Airway epithelial cell (primary cell): Measurements from ENCODE around the gene GATA5. TPM values are rescaled to one million over a fixed set of nuclear protein-coding genes. Genes with fewer than 3 reads are reported as not detected.

Experiments
- total RNA-seq: library from RNA; depleted of rRNA; stranded (reverse); fragments of >200 nt; gene quantifications from 2 replicates; pipeline ENCODE4 v1.2.3, GENCODE V29; 2015

GATA5 gene, protein sequence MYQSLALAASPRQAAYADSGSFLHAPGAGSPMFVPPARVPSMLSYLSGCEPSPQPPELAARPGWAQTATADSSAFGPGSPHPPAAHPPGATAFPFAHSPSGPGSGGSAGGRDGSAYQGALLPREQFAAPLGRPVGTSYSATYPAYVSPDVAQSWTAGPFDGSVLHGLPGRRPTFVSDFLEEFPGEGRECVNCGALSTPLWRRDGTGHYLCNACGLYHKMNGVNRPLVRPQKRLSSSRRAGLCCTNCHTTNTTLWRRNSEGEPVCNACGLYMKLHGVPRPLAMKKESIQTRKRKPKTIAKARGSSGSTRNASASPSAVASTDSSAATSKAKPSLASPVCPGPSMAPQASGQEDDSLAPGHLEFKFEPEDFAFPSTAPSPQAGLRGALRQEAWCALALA
- not detected in 2 replicates for total RNA-seq

DNA sequence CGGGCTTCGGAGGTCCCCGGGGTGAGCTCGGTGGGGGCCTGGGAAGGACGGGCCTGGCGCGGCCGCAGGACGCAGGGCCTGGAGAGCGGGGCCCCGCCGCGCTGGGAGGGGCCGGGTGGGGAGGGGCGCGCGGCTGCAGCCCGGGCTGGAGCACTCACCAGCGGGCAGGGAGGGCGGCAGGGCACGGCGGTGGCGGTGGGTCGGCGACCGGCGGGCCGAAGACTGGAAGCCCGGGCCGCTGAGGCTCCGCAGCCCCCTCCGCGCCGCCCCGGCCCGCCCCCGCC is at the start of gene GATA5:
TSS of gene GATA5 (minus strand) at position 224 of the 284 bp plus-strand sequence. CDS start 474 bp downstream, outside the sequence.

DNA sequence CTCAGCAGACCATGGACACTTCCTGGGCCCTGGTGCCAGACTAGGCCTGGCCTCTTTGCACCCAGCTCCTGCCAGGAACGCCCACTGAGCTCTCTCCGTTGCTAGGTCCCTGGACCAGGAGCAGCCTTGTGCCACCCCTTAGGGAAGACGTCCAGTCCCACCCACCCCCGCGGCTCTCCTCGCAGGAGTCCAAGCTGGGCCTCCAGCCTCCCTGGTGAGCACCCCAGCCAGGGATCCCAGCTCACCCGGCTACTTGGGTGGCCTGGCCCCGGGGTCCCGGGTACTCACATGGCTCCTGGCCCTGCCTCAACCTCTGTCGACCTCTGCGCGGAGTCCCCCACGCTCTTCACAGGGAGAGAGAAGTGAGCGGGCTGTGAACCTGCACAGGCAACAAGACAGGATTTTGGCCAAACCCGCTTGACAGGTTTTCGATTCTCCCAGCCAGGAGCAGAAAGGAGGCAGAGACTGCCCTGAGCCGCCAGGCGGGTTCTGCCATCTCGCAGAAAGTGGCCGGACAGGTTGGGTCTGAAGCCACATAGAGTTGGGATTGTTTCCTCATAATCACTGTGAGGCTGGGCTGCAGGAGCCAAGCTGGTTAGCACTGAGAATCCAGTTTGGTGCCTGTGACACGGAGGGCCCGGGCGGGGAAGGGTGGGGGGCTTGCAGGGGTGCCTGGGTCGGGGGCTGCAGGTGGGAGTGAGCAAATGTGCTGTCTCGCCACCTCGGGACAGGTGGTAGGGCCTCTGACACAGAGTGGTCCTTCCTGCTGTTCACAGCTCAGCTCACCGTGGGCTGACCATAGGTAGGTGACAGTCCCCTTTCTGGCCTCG is 48.4 kb downstream of the GATA5 start, which contains the start of gene RBBP8NL:
TSS of gene RBBP8NL (minus strand) at position 368 of the 830 bp plus-strand sequence. CDS start 7,892 bp downstream, outside the sequence.

Other genes starting within 250 kb of the GATA5 start
- 22.7 and 28.8 TPM in 2 replicates for gene OSBPL2, start 237.5 kb downstream of the GATA5 start, total RNA-seq
- 252 and 281 TPM in 2 replicates for gene ADRM1, start 173.0 kb downstream of the GATA5 start, total RNA-seq
- gene LAMA5, start 108.7 kb downstream of the GATA5 start, total RNA-seq, result 210 and 243 TPM in 2 replicates
- gene RPS21, start 88.9 kb downstream of the GATA5 start, total RNA-seq, result 2,524 and 3,677 TPM in 2 replicates
- 4.0 and 4.8 TPM in 2 replicates for gene CABLES2, start 68.7 kb downstream of the GATA5 start, total RNA-seq
- 2.2 and 4.2 TPM in 2 replicates for gene RBBP8NL, start 48.5 kb downstream of the GATA5 start, total RNA-seq
- gene SLCO4A1, start 166.5 kb upstream of the GATA5 start, total RNA-seq, result 4.0 and 5.1 TPM in 2 replicates
- 1.4 and 1.6 TPM in 2 replicates for gene NTSR1, start 232.8 kb upstream of the GATA5 start, total RNA-seq